Measurements from ENCODE around the gene BEND6.

DNA sequence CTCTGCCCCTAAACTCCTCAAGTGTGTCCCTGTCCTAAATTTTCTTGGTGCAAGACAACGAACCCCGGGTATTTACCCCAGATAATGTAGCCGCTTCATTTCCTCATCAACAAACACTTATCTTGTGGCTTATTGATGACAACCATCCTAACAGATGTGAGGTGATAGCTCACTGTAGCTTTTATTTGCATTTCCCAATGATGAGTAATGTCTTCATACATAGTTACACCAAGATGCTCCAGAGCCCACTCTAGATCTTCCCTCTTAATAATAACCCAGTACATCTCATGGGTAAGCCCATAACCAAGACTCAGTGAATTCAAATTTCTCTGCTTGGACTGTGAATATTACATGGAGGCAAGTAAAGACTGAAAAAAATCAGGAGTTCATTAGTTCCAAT, 48.2 kb upstream of the BEND6 start:
- TF ChIP-seq, protein P1, sequence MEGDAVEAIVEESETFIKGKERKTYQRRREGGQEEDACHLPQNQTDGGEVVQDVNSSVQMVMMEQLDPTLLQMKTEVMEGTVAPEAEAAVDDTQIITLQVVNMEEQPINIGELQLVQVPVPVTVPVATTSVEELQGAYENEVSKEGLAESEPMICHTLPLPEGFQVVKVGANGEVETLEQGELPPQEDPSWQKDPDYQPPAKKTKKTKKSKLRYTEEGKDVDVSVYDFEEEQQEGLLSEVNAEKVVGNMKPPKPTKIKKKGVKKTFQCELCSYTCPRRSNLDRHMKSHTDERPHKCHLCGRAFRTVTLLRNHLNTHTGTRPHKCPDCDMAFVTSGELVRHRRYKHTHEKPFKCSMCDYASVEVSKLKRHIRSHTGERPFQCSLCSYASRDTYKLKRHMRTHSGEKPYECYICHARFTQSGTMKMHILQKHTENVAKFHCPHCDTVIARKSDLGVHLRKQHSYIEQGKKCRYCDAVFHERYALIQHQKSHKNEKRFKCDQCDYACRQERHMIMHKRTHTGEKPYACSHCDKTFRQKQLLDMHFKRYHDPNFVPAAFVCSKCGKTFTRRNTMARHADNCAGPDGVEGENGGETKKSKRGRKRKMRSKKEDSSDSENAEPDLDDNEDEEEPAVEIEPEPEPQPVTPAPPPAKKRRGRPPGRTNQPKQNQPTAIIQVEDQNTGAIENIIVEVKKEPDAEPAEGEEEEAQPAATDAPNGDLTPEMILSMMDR (IDR thresholded peaks at IDR 0.05; ENCODE audit: low read depth, low read length): no peak
- no peak for TF ChIP-seq POLR2A (IDR thresholded peaks at IDR 0.05; ENCODE audit: extremely low read depth, insufficient read length)
- TF ChIP-seq, protein P2, sequence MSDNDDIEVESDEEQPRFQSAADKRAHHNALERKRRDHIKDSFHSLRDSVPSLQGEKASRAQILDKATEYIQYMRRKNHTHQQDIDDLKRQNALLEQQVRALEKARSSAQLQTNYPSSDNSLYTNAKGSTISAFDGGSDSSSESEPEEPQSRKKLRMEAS (IDR thresholded peaks at IDR 0.05; ENCODE audit: low read depth, low read length): no peak
- TF ChIP-seq MYC (IDR thresholded peaks at IDR 0.05; ENCODE audit: low read depth, low read length): no peak
